Stimulated activated naive CD8-positive, alpha-beta T cell treated with anti-CD3 and anti-CD28 coated beads, Interleukin-15, amount 100 ng/mL, for 72 hours (primary cell): ENCODE results near the gene PHAX.
"Not testable (repeated sequence)": the region's sequence is repeated elsewhere in the genome, so short reads cannot be mapped to it uniquely, and the experiment has no call there.

Experiments used
- ATAC-seq: fragments of 150-1000 bp; cut with Tn5 transposase; 2 replicates; pipeline ENCODE4 v1.10.0; 2021; ENCODE audit warnings: mild to moderate bottlenecking, moderate library complexity
- DNase-seq, 2 donors: peaks; one replicate each; pipeline ENCODE4 v3.0.0; 2021 to 2022
- H3K27ac Mint-ChIP-seq, 2 donors: one replicate each; pipeline ENCODE4 v1.8.0; 2022; ENCODE audit warnings: mild to moderate bottlenecking in 2 of 2, mixed read lengths in 2 of 2, moderate library complexity in 2 of 2
- H3K27me3 Mint-ChIP-seq: one replicate; pipeline ENCODE4 v1.8.0; 2022; ENCODE audit warnings: mixed read lengths
- H3K4me1 Mint-ChIP-seq: one replicate; pipeline ENCODE4 v1.8.0; 2022; ENCODE audit warnings: mild to moderate bottlenecking, mixed read lengths
- H3K4me3 Mint-ChIP-seq, 2 donors: one replicate each; pipeline ENCODE4 v1.8.0; 2022; ENCODE audit warnings: mild to moderate bottlenecking in 2 of 2, mixed read lengths in 2 of 2, moderate library complexity in 1 of 2
- H3K9me3 Mint-ChIP-seq, 2 donors: one replicate each; pipeline ENCODE4 v1.8.0; 2022; ENCODE audit warnings: mixed read lengths in 2 of 2

Gene PHAX, protein sequence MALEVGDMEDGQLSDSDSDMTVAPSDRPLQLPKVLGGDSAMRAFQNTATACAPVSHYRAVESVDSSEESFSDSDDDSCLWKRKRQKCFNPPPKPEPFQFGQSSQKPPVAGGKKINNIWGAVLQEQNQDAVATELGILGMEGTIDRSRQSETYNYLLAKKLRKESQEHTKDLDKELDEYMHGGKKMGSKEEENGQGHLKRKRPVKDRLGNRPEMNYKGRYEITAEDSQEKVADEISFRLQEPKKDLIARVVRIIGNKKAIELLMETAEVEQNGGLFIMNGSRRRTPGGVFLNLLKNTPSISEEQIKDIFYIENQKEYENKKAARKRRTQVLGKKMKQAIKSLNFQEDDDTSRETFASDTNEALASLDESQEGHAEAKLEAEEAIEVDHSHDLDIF

DNA sequence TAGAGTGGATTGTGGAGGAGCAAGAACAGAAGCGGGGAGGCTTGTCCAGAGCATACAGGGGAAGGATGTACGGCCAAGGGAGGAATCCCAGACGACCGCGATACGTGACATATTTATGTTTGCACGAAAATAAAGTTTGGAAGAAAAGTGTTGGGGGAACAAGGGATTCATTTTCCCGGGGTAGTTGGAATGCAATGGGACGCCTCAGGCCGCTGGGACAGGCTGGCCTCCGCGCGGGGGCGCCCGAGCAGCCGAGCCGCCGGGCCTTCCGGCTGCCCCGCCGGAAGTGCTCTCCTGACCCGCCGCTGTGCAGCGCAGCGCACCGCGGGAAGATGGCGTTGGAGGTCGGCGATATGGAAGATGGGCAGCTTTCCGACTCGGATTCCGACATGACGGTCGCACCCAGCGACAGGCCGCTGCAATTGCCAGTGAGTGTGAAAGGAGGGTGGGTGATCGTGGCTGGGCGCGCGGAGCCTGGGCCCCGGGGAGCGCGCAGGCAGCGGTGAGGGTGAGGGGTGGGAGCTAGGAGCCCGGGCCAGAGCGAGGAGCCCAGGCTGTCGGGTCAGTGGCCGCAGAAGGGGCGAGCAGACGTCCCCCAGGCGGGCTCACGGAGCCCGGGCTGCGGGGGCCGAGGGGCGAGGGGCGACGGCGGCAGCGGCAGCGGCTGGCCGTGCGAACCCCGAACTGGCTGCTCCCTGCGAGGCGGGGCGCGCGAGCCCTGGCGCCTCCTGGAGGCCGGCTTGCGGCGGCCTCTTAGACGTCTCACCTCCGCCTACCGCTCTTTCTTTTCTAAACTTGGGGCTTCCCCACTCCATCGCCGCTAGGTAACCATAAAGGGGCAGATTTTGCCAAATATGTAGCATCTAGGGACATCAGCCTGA is at the start of gene PHAX:
Gene PHAX, plus strand, starts transcription at position 317 of the 881 bp plus-strand sequence. Its CDS starts 16 bp downstream, at position 333.
- H3K27me3 Mint-ChIP-seq = no peaks in the 10 kb centered on the region
- peak; percentile 93 for ATAC-seq
- peak within 1 kb of the TSS; percentile 97 to 99 for H3K27ac Mint-ChIP-seq
- DNase-seq = peak; percentile 77 to 80
- H3K4me1 Mint-ChIP-seq = peaks cover 37% of the 10 kb centered on the region
- H3K4me3 Mint-ChIP-seq = peak within 1 kb of the TSS; percentile 95 to 99
- H3K9me3 Mint-ChIP-seq = peaks cover 6 to 13% of the 10 kb centered on the region in 2 donors

DNA sequence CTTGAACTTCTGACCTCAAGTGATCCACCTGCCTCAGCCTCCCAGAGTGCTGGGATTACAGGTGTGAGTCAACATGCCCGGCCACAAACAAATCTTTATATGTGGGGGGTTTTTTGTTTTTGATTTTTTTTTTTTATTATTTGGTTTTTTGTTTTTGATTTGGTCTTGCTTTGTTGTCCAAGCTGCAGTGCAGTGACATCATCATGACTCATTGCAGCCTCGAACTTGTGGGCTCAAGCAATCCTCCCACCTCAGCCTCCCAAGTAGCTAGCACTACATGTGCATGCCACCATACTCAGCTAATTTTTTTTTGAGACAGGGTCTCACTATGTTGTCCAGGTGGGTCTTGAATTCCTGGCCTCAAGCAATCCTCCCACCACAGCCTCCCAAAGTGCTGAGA is 48.1 kb upstream of the PHAX start:
- H3K9me3 Mint-ChIP-seq = no peaks in the 10 kb centered on the region
- DNase-seq (no peak), ATAC-seq (no peak)
- no peak overlapping the region for H3K4me3 Mint-ChIP-seq
- H3K4me1 Mint-ChIP-seq = no peaks in the 10 kb centered on the region
- no peaks in the 10 kb centered on the region for H3K27me3 Mint-ChIP-seq
- no peak overlapping the region for H3K27ac Mint-ChIP-seq

DNA sequence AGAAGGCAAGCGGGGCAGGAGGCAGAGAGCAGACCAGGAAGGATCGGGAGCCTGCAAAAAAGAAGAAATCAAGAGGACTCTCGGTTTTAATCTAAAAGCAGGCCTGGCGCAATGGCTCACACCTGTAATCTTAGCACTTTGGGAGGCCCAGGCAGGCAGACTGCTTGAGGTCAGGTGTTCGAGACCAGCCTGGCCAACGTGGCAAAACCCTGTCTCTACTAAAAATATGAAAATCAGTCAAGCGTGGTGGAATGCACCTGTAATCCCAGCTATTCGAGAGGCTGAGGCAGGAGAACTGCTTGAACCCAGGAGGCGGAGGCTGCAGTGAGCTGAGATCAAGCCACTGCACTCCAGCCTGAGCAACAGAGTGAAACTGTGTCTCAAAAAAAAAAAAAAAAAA is 45.6 kb upstream of the PHAX start:
- not testable (repeated sequence) for DNase-seq, ATAC-seq, H3K4me3 Mint-ChIP-seq, H3K27ac Mint-ChIP-seq, H3K9me3 Mint-ChIP-seq, H3K27me3 Mint-ChIP-seq, H3K4me1 Mint-ChIP-seq

DNA sequence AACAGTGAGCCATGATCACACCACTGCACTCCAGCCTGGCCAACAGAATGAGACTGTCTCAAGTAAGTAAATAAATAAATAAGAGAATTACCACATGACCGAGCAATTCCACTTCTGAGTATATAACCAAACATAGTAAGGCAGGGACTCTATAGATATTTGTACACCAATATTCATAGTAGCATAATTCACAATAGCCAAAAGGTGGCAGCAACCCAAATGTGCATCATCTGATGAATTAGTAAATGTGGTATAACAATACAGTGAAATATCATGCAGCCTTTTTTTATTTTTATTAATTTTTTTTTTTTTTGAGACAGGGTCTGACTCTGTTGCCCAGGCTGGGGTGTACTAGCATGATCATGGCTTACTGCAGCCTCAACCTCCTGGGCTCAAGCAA is 38.8 kb upstream of the PHAX start:
- ATAC-seq = no peak
- no peak overlapping the region for H3K4me3 Mint-ChIP-seq
- DNase-seq = no peak
- H3K27me3 Mint-ChIP-seq = no peaks in the 10 kb centered on the region
- H3K27ac Mint-ChIP-seq = no peak overlapping the region
- H3K9me3 Mint-ChIP-seq = no peaks in the 10 kb centered on the region
- H3K4me1 Mint-ChIP-seq = no peaks in the 10 kb centered on the region

DNA sequence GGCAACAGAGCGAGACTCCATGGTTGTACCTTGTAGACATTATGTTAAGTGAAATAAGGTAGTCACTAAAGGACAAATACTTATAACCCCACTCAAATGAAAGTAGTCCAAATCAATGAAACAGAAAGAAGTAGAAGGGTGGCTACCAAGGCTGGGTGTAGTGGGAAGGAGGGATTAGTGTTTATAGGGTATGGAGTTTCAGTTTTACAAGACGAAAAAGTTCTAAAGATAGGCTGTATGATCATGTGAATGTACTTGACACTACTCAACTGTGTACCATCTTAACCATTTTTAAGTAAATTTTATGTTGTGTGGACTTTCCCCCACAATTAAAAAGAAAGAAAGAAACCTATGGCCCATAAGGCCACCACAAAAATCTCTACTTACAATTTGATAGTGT is 37.9 kb upstream of the PHAX start:
- H3K27ac Mint-ChIP-seq = no peak overlapping the region
- no peak overlapping the region for H3K4me3 Mint-ChIP-seq
- no peaks in the 10 kb centered on the region for H3K27me3 Mint-ChIP-seq
- DNase-seq (no peak), ATAC-seq (no peak)
- H3K9me3 Mint-ChIP-seq = no peaks in the 10 kb centered on the region
- H3K4me1 Mint-ChIP-seq = no peaks in the 10 kb centered on the region

DNA sequence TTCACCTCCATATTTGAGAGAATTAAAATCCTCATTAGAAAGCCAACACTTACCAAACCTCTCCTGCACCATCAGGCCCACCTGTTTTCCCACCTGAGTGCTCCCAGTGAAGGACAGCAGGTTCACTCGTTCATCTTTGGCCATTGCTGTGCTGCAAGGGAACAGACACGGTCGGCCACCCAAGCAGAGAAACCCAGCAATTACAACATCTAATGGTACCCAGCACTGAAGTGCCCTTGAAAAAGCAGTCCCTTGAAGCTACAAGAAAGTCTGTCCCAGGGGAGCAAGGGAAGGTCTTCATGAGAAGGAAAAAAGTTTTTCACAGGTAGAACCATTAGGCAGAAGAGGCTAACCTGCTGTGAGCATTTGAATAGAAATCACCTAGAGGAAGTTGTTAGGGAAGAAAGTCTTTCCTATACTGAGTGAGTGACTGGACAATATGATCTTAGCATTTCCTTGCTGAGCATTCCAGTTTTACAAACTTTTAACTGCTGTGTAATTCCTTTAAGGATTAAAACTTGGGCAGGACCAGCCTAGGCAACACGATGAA is 32.5 kb upstream of the PHAX start:
- Mint-ChIP-seq H3K27me3 (no peaks in the 10 kb centered on the region), H3K9me3 (no peaks in the 10 kb centered on the region), H3K4me1 (no peaks in the 10 kb centered on the region), H3K4me3 (no peak overlapping the region), H3K27ac (no peak overlapping the region)
- DNase-seq (no peak), ATAC-seq (no peak)

DNA sequence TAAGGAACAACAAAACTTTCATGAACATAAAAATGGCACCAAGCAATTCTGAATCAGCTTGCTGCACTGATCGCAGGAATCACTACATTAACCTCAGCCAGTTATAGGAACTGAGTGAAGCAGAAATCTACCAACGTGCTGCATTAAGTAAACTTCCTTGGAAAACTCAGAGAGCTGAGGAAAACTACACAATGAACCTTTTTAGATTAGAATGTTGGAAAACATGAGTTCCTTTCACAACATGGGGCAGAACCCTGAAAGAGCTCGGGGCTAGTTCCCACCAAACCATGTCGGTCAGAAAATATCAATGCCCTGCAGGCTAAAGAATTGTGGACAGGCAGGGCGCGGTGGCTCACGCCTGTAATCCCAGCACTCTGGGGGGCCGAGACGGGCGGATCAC is 25.1 kb upstream of the PHAX start:
- Mint-ChIP-seq H3K9me3 (no peaks in the 10 kb centered on the region), H3K27ac (no peak overlapping the region), H3K4me3 (no peak overlapping the region), H3K4me1 (no peaks in the 10 kb centered on the region), H3K27me3 (no peaks in the 10 kb centered on the region)
- DNase-seq (no peak), ATAC-seq (no peak)

DNA sequence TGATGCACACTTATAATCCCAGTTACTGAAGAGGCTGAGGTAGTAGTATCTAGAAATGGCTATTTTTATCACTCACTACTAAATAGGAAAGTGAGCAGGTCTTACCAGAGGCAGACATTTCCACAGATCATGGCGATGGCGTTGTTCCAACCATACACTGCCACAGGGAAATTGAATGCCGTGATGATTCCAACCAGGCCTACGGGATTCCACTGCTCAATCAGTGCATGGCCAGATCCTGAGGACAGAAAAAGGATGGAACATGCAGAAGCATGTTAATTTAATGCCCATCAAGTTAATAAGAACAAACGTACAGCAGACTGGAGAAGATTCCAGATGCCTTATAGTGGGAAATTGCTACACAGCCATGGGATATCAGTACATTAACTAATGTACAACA is 23.8 kb upstream of the PHAX start:
- no peak overlapping the region for H3K4me3 Mint-ChIP-seq
- H3K27ac Mint-ChIP-seq = no peak overlapping the region
- no peaks in the 10 kb centered on the region for H3K27me3 Mint-ChIP-seq
- no peaks in the 10 kb centered on the region for H3K4me1 Mint-ChIP-seq
- DNase-seq (no peak), ATAC-seq (no peak)
- H3K9me3 Mint-ChIP-seq = no peaks in the 10 kb centered on the region

DNA sequence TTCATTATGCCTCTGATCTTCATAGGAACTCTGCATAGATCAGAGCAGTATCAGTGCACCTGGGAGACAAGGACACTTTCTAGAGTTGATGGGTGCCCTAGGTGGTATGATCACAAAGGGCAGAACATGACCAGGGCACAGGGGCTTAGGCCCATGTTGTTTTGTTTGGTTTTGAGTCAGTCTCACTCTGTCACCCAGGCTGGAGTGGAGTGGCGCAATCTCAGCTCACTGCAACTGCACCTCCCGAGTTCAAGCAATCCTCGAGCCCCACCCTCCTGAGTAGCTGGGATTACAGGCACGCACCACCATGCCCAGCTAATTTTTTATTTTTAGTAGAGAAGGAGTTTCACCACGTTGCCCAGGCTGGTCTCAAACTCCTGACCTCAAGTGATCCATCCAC is 23.3 kb upstream of the PHAX start:
- no peak overlapping the region for H3K27ac Mint-ChIP-seq
- no peak for ATAC-seq
- no peaks in the 10 kb centered on the region for H3K27me3 Mint-ChIP-seq
- no peak for DNase-seq
- H3K4me1 Mint-ChIP-seq = no peaks in the 10 kb centered on the region
- no peak overlapping the region for H3K4me3 Mint-ChIP-seq
- no peaks in the 10 kb centered on the region for H3K9me3 Mint-ChIP-seq

DNA sequence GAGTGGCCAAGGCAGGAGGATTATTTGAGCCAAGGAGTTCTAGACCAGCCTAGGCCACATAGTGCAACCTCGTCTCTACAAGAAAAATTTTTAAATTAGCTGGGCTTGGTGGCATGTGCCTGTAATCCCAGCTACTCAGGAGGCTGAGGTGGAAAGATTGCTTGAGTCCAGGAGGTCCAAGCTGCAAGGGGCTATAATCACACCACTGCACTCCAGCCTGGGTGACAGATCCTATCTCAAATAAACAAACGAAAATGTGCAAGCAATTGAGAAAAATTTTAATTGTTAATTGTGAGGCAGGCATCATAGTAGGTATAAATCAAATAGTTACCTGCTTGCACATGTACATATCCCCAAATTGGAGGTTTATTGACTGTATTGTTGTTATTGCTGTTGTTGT is 21.0 kb upstream of the PHAX start:
- no peaks in the 10 kb centered on the region for H3K27me3 Mint-ChIP-seq
- H3K4me3 Mint-ChIP-seq = no peak overlapping the region
- no peaks in the 10 kb centered on the region for H3K9me3 Mint-ChIP-seq
- no peak for ATAC-seq
- no peak for DNase-seq
- H3K27ac Mint-ChIP-seq = no peak overlapping the region
- no peaks in the 10 kb centered on the region for H3K4me1 Mint-ChIP-seq

DNA sequence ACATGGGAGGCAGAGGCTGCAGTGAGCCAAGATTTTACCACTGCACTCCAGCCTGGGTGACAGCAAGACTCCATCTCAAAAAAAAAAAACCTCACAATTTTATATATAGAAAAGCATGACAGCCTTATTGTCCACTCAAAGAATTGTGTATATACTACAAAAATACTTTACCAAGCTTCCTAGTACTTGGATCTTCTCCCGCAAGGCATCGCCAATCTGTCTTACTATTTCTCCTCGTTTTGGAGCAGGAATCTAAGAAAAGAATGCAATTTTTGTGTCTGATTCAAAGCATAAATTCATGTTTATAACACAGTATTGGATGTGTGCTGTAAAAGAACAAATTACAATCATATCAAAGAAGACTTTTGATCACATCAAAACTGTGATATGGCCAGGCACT is 17.0 kb upstream of the PHAX start:
- Mint-ChIP-seq H3K4me1 (no peaks in the 10 kb centered on the region), H3K4me3 (no peak overlapping the region), H3K27ac (no peak overlapping the region), H3K9me3 (no peaks in the 10 kb centered on the region), H3K27me3 (no peaks in the 10 kb centered on the region)
- ATAC-seq (no peak), DNase-seq (no peak)

DNA sequence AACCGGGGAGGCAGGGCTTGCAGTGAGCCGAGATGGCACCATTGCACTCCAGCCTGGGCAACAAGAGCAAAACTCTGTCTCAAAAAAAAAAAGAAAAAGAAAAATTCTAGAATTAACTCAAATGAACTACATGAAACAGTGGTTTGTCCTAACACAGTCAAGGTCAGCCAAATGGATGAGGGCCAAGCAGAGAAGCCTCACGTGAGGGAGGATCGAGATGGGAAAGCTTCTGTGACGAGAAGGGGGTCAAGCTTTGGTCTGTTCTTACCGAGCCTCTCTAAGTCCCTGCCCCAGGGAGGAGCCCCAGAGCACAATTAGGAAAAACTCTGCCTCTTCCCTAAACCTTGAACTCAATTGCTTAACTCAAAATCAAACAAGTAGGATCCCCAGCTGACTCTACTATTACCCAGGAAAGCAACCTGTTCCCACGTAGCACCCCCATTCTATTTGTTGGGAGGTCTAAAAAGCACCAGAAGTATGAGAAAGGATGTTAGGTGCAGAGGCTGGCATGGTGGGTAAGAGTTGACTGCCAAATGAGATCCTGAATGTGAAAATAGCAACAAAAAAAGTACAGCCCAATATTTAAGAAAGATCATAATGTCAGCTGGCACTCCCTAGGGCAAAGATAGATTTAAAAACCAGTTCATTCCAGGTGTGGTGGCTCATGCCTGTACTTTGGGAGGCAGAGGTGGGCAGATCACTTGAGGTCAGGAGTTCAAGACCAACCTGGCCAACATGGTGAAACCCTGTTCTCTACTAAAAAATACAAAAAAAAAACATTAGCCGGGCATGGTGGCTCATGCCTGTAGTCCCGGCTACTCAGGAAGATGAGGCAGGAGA is 13.0 kb upstream of the PHAX start:
- H3K27ac Mint-ChIP-seq = peak overlapping the region in 1 of 2 donors; percentile 19
- no peaks in the 10 kb centered on the region for H3K27me3 Mint-ChIP-seq
- no peak overlapping the region for H3K4me3 Mint-ChIP-seq
- no peak for DNase-seq
- H3K9me3 Mint-ChIP-seq = no peaks in the 10 kb centered on the region
- H3K4me1 Mint-ChIP-seq = no peaks in the 10 kb centered on the region
- ATAC-seq = no peak

DNA sequence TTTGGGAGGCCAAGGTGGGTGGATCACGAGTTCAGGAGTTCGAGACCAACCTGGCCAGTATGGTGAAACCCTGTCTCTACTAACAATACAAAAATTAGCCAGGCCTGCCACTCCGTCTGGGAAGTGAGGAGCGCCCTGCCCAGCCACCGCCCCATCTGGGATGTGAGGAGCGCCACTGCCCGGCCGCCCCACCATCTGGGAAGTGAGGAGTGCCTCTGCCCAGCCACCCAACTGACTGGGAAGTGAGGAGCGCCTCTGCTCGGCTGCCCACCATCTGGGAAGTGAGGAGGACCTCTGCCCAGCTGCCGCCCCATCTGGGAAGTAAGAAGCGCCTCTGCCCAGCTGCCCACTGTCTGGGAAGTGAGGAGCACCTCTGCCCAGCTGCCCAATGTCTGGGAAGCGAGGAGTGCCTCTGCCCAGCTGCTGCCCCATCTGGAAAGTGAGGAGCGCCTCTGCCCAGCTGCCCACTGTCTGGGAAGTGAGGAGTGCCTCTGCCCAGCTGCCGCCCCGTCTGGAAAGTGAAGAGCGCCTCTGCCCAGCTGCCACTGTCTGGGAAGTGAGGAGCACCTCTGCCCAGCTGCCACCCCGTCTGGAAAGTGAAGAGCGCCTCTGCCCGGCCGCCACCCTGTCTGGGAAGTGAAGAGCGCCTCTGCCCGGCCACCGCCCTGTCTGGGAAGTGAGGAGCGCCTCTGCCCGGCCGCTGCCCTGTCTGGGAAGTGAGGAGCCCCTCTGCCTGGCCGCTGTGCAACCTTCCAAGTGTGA is 11.0 kb upstream of the PHAX start:
- Mint-ChIP-seq H3K27ac (no peak overlapping the region), H3K4me1 (peaks cover 14% of the 10 kb centered on the region), H3K4me3 (no peak overlapping the region), H3K27me3 (no peaks in the 10 kb centered on the region), H3K9me3 (no peaks in the 10 kb centered on the region)
- ATAC-seq (no peak), DNase-seq (no peak)

DNA sequence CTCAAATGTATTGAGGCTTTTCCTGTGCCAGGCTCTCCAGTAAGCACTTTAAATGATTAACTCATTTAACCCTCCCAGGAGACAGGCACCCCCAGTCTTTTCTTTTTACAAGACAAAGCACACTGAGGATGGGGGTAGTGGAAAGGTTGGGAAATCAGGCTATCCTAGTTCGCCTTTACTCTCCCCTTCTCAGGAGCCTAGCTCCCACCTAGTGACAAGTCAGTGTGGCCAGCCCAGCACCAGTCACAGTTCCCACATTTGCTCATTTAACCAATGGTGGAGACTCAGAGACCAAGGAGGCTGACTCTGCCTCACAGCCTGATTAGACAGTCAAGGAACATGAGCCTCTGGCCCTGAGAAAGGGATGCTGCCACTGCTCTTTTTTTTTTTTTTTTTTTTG is 9.2 kb upstream of the PHAX start:
- H3K4me1 Mint-ChIP-seq = peaks cover 21% of the 10 kb centered on the region
- H3K27ac Mint-ChIP-seq = no peak overlapping the region
- no peak overlapping the region for H3K4me3 Mint-ChIP-seq
- DNase-seq (no peak), ATAC-seq (no peak)
- H3K9me3 Mint-ChIP-seq = no peaks in the 10 kb centered on the region
- no peaks in the 10 kb centered on the region for H3K27me3 Mint-ChIP-seq
